ENCODE measurements around the gene RHBDL3.

The RHBDL3 gene

GRCh38 chr17:32266389-32267301 lies 1.0 kb downstream of the RHBDL3 start:
- no peak for DNase-seq

- no peak for DNase-seq
Measured at GRCh38 chr17:32267690-32268205, 2.1 kb downstream of the RHBDL3 start.

- DNase-seq = no peak
Measured at GRCh38 chr17:32268734-32269288, 3.2 kb downstream of the RHBDL3 start.

GRCh38 chr17:32269377-32269776 lies 3.7 kb downstream of the RHBDL3 start:
- no peak for DNase-seq

GRCh38 chr17:32271844-32272243 lies 6.2 kb downstream of the RHBDL3 start:
- no peak for DNase-seq

GRCh38 chr17:32274101-32274500 lies 8.5 kb downstream of the RHBDL3 start:
- no peak for DNase-seq

GRCh38 chr17:32274643-32275042 lies 9.0 kb downstream of the RHBDL3 start:
- no peak for DNase-seq

GRCh38 chr17:32275060-32276042 lies 9.7 kb downstream of the RHBDL3 start:
- DNase-seq = no peak

GRCh38 chr17:32276171-32276601 lies 10.6 kb downstream of the RHBDL3 start:
- DNase-seq = no peak

- DNase-seq = no peak
Measured at GRCh38 chr17:32277284-32277683, 11.7 kb downstream of the RHBDL3 start.

- DNase-seq = no peak
Measured at GRCh38 chr17:32278815-32279214, 13.2 kb downstream of the RHBDL3 start.

- DNase-seq = no peak
Measured at GRCh38 chr17:32279891-32280716, 14.5 kb downstream of the RHBDL3 start.

- no peak for DNase-seq
Measured at GRCh38 chr17:32281011-32281451, 15.4 kb downstream of the RHBDL3 start.

GRCh38 chr17:32283745-32284201 lies 18.1 kb downstream of the RHBDL3 start:
- no peak for DNase-seq

GRCh38 chr17:32285306-32285705 lies 19.7 kb downstream of the RHBDL3 start:
- DNase-seq = no peak

GRCh38 chr17:32285746-32286517 lies 20.3 kb downstream of the RHBDL3 start:
- no peak for DNase-seq

GRCh38 chr17:32286518-32286900 lies 20.9 kb downstream of the RHBDL3 start:
- DNase-seq = no peak

- no peak for DNase-seq
Measured at GRCh38 chr17:32287804-32288511, 22.3 kb downstream of the RHBDL3 start.

- no peak for DNase-seq
Measured at GRCh38 chr17:32288615-32289014, 23.0 kb downstream of the RHBDL3 start.

GRCh38 chr17:32289471-32290070 lies 23.9 kb downstream of the RHBDL3 start:
- DNase-seq = no peak

Measured in effector CD4-positive, alpha-beta T cell (primary cell).